ENCODE results near the gene RMI2. TPM values are rescaled to one million over a fixed set of nuclear protein-coding genes. Genes with fewer than 3 reads are reported as not detected.
"Not testable (repeated sequence)": the region's sequence is repeated elsewhere in the genome, so short reads cannot be mapped to it uniquely, and the experiment has no call there.

The RMI2 gene
- total RNA-seq, 3 donors from 2014 or later: 0.16 to 1.6 (median 0.33) TPM

GRCh38 chr16:11377154-11377553 lies 31.9 kb downstream of the RMI2 start:
- Histone ChIP-seq H3K36me3 (no peaks in the 10 kb centered on the region), H3K4me3 (no peak overlapping the region), H3K27ac (no peak overlapping the region), H3K9me3 (no peaks in the 10 kb centered on the region), H3K27me3 (no peaks in the 10 kb centered on the region), H3K4me1 (no peaks in the 10 kb centered on the region)
- no peak for DNase-seq (ENCODE audit: low spot score in 2 of 2)
- intact Hi-C loops (cut with DNase I; ENCODE audit: low total_unique reads): no loop called here
- TF ChIP-seq POLR2A (IDR thresholded peaks at IDR 0.05) (no peak), CTCF (IDR thresholded peaks at IDR 0.05) (no peak), POLR2AphosphoS5 (IDR thresholded peaks at IDR 0.05) (no peak)

- H3K4me1 ChIP-seq; H3K9me3 ChIP-seq; H3K36me3 ChIP-seq; H3K27me3 ChIP-seq; H3K4me3 ChIP-seq; DNase-seq (ENCODE audit: low spot score in 2 of 2); intact Hi-C loops (cut with DNase I; ENCODE audit: low total_unique reads): not testable (repeated sequence)
- H3K27ac ChIP-seq: peak overlapping the region in 1 of 2 donors; percentile 65
These were observed 33.7 kb downstream of the RMI2 start for GRCh38 chr16:11378951-11379350.

- TF ChIP-seq POLR2AphosphoS5 (IDR thresholded peaks at IDR 0.05) (peak in 1 of 3 donors; percentile 11), POLR2A (IDR thresholded peaks at IDR 0.05) (no peak)
- no peaks in the 10 kb centered on the region for H3K36me3 ChIP-seq
- intact Hi-C loops (cut with DNase I; ENCODE audit: low total_unique reads): no loop called here
- H3K4me1 ChIP-seq: no peaks in the 10 kb centered on the region
- no peaks in the 10 kb centered on the region for H3K9me3 ChIP-seq
- no peak overlapping the region for H3K4me3 ChIP-seq
- H3K27ac ChIP-seq: no peak overlapping the region
- DNase-seq (ENCODE audit: low spot score in 2 of 2): peak in 1 of 2 donors; percentile 70
- H3K27me3 ChIP-seq: no peaks in the 10 kb centered on the region
These were observed 34.2 kb downstream of the RMI2 start for GRCh38 chr16:11379420-11379819.

- H3K27me3 ChIP-seq: no peaks in the 10 kb centered on the region
- no peaks in the 10 kb centered on the region for H3K9me3 ChIP-seq
- H3K4me3 ChIP-seq: no peak overlapping the region
- intact Hi-C loops (cut with DNase I; ENCODE audit: low total_unique reads): no loop called here
- no peaks in the 10 kb centered on the region for H3K36me3 ChIP-seq
- no peaks in the 10 kb centered on the region for H3K4me1 ChIP-seq
- no peak for DNase-seq (ENCODE audit: low spot score in 2 of 2)
- no peak overlapping the region for H3K27ac ChIP-seq
- no peak for TF ChIP-seq POLR2AphosphoS5 (IDR thresholded peaks at IDR 0.05)
- TF ChIP-seq CTCF (IDR thresholded peaks at IDR 0.05): no peak
- no peak for TF ChIP-seq POLR2A (IDR thresholded peaks at IDR 0.05)
These were observed 35.6 kb downstream of the RMI2 start for GRCh38 chr16:11380836-11381235.

- TF ChIP-seq CTCF (IDR thresholded peaks at IDR 0.05) (no peak), POLR2AphosphoS5 (IDR thresholded peaks at IDR 0.05) (no peak), POLR2A (IDR thresholded peaks at IDR 0.05) (no peak)
- no peak for DNase-seq (ENCODE audit: low spot score in 2 of 2)
- Histone ChIP-seq H3K27me3 (no peaks in the 10 kb centered on the region), H3K4me1 (no peaks in the 10 kb centered on the region), H3K36me3 (no peaks in the 10 kb centered on the region), H3K27ac (no peak overlapping the region), H3K9me3 (no peaks in the 10 kb centered on the region), H3K4me3 (no peak overlapping the region)
- intact Hi-C loops (cut with DNase I; ENCODE audit: low total_unique reads): no loop called here
These were observed 38.4 kb downstream of the RMI2 start for GRCh38 chr16:11383481-11384183.

GRCh38 chr16:11384184-11384955 lies 39.1 kb downstream of the RMI2 start:
- TF ChIP-seq POLR2AphosphoS5 (IDR thresholded peaks at IDR 0.05) (no peak), CTCF (IDR thresholded peaks at IDR 0.05) (no peak), POLR2A (IDR thresholded peaks at IDR 0.05) (no peak)
- DNase-seq (ENCODE audit: low spot score in 2 of 2): no peak
- H3K4me1 ChIP-seq: no peaks in the 10 kb centered on the region
- intact Hi-C loops (cut with DNase I; ENCODE audit: low total_unique reads): no loop called here
- no peaks in the 10 kb centered on the region for H3K27me3 ChIP-seq
- no peak overlapping the region for H3K27ac ChIP-seq
- no peak overlapping the region for H3K4me3 ChIP-seq
- H3K36me3 ChIP-seq: no peaks in the 10 kb centered on the region
- no peaks in the 10 kb centered on the region for H3K9me3 ChIP-seq

Data from breast epithelium (tissue), 4 donors.